Ishikawa (cell line): ENCODE data around the gene SIAH1.

Source experiments
- CEBPB ChIP-seq: IDR thresholded peaks from 2 replicates; pipeline ENCODE4 v1.6.1; 2012
- CREB1 ChIP-seq: IDR thresholded peaks from 2 replicates; pipeline ENCODE4 v1.6.1; 2012; ENCODE audit warnings: low read depth
- EGR1 ChIP-seq: IDR thresholded peaks from 2 replicates; pipeline ENCODE4 v1.6.1; 2012
- EP300 ChIP-seq: IDR thresholded peaks from 2 replicates; pipeline ENCODE4 v1.6.1; 2012; ENCODE audit warnings: borderline replicate concordance
- FOXM1 ChIP-seq: IDR thresholded peaks from 2 replicates; pipeline ENCODE4 v1.6.1; 2012; ENCODE audit warnings: low read depth, borderline replicate concordance
- NFIC ChIP-seq: IDR thresholded peaks from 2 replicates; pipeline ENCODE4 v1.6.1; 2012
- RAD21 ChIP-seq: IDR thresholded peaks from 2 replicates; pipeline ENCODE4 v1.6.1; 2012; ENCODE audit warnings: low read depth
- TAF1 ChIP-seq: IDR thresholded peaks from 2 replicates; pipeline ENCODE4 v1.6.1; 2012; ENCODE audit warnings: low read depth, mild to moderate bottlenecking
- TCF12 ChIP-seq: IDR thresholded peaks from 2 replicates; pipeline ENCODE4 v1.6.1; 2012; ENCODE audit warnings: low read depth
- TEAD4 ChIP-seq: IDR thresholded peaks from 2 replicates; pipeline ENCODE4 v1.6.1; 2012
- YY1 ChIP-seq: IDR thresholded peaks from 2 replicates; pipeline ENCODE4 v1.6.1; 2012; ENCODE audit warnings: low read depth
- ZBTB7A ChIP-seq: IDR thresholded peaks from 2 replicates; pipeline ENCODE4 v1.6.1; 2012; ENCODE audit warnings: low read depth
- TF ChIP-seq, protein P1 (sequence below): IDR thresholded peaks from 2 replicates; pipeline ENCODE4 v1.6.1; 2012
- TF ChIP-seq, protein P2 (sequence below): IDR thresholded peaks from 2 replicates; pipeline ENCODE4 v1.6.1; 2012; ENCODE audit warnings: low read depth, mild to moderate bottlenecking
- TF ChIP-seq, protein P3 (sequence below): IDR thresholded peaks from 2 replicates; pipeline ENCODE4 v1.6.1; 2012

Gene SIAH1

DNA sequence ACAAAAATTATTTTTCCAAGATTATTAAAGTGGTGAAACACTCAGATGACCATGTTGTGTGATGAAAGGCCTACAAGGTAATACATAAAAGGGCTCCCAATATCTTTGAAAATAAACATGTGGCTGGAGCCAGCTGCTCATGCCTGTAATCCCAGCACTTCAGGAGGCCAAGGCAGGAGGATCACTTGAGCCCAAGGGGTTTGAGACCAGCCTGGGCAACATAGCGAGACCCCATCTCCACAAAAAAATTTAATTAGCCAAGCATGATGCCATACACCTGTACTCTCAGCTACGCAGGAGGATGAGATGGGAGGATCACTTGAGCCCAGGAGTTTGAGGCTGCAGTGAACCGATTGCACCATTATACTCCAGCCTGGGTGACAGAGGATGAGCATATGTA is 26.8 kb downstream of the SIAH1 start:
- no peak for TF ChIP-seq EGR1
- no peak for TF ChIP-seq RAD21
- TF ChIP-seq NFIC: no peak
- TF ChIP-seq FOXM1: no peak
- TF ChIP-seq TEAD4: no peak
- TF ChIP-seq, protein P1, sequence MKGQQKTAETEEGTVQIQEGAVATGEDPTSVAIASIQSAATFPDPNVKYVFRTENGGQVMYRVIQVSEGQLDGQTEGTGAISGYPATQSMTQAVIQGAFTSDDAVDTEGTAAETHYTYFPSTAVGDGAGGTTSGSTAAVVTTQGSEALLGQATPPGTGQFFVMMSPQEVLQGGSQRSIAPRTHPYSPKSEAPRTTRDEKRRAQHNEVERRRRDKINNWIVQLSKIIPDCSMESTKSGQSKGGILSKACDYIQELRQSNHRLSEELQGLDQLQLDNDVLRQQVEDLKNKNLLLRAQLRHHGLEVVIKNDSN: no peak
- TF ChIP-seq, protein P2, sequence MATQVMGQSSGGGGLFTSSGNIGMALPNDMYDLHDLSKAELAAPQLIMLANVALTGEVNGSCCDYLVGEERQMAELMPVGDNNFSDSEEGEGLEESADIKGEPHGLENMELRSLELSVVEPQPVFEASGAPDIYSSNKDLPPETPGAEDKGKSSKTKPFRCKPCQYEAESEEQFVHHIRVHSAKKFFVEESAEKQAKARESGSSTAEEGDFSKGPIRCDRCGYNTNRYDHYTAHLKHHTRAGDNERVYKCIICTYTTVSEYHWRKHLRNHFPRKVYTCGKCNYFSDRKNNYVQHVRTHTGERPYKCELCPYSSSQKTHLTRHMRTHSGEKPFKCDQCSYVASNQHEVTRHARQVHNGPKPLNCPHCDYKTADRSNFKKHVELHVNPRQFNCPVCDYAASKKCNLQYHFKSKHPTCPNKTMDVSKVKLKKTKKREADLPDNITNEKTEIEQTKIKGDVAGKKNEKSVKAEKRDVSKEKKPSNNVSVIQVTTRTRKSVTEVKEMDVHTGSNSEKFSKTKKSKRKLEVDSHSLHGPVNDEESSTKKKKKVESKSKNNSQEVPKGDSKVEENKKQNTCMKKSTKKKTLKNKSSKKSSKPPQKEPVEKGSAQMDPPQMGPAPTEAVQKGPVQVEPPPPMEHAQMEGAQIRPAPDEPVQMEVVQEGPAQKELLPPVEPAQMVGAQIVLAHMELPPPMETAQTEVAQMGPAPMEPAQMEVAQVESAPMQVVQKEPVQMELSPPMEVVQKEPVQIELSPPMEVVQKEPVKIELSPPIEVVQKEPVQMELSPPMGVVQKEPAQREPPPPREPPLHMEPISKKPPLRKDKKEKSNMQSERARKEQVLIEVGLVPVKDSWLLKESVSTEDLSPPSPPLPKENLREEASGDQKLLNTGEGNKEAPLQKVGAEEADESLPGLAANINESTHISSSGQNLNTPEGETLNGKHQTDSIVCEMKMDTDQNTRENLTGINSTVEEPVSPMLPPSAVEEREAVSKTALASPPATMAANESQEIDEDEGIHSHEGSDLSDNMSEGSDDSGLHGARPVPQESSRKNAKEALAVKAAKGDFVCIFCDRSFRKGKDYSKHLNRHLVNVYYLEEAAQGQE: no peak
- TF ChIP-seq, protein P3, sequence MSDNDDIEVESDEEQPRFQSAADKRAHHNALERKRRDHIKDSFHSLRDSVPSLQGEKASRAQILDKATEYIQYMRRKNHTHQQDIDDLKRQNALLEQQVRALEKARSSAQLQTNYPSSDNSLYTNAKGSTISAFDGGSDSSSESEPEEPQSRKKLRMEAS: no peak
- TF ChIP-seq ZBTB7A: no peak
- no peak for TF ChIP-seq CEBPB
- no peak for TF ChIP-seq TAF1

DNA sequence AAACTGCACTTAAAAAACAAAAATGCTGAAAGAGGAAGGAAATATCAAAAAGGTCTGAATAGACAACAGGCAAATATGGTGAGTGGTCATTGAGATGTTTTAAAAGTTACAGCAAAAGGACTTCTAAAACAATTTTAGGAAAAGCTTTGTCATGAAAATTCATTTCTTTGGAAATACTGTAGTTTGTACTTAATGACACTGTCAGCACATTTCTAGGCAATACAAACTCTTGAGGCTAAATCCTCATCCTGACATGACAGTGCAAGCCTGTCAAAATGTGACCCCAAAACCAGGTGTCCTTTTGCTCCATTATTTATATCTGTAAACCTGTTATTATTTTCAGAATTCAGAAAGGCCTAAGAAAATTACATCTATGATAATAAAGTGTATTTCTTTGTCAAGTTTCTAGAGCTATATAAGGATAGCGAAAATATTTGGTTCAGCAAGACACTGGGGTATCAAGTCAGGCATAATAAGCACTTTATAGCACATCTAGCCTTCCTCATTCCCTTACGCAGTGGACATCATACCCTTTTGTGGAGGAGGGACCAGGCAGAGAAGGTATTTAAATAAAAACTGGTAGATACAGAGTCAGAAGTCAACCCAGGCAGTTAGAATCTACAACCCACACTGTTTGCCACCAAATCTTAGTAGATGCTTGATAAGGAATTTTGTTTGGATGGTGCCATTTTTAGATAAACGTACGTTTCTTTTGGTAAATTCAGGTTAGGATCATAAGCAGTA is 28.4 kb downstream of the SIAH1 start:
- TF ChIP-seq NFIC: no peak
- no peak for TF ChIP-seq TAF1
- no peak for TF ChIP-seq EGR1
- no peak for TF ChIP-seq FOXM1
- no peak for TF ChIP-seq RAD21
- no peak for TF ChIP-seq CREB1
- TF ChIP-seq, protein P2: no peak
- TF ChIP-seq ZBTB7A: no peak
- TF ChIP-seq, protein P3: no peak
- TF ChIP-seq TCF12: no peak
- TF ChIP-seq, protein P1: no peak

DNA sequence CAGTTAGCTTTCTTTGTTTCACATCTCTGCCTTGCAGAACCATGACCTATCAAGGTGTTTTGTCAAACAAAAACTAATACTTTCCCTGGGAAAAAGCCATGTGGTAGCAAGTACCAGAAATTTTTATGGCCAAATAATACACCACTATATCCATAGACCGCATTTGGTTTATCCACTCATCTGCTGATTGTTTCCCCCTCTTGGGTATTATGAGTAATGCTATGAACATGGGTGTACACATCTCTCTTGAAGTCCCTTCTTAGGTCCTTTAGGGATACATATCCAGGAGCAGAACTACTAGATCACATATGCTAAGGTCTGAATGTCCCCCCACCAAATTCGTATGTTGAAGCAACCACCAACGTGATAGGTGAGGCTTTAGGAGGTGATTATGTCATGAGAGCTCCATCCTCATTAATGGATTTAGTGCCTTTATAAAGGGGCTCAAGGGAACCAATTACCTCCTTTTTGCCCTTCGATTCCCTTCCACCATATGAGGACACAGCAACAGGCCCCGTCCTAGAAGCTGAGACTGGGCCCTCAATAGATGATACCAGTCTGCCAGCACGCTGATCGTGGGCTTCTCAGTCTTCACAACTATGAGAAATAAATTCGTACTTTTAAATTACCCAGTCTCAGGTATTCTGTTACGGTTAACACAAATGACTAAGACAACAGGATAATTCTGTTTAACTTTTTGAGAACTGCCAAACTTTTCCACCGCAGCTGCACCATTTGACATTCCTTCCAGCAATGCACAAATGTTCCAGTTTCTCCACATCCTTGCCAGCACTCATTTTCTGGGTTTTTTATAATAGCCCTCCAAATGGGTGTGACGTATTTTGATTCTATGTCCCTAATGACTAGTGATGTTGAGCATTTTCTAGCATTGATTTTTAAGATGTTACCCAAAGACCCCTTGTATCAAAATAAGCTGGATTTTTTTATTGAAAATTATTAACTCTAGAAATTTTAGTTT is 30.0 kb downstream of the SIAH1 start:
- TF ChIP-seq TEAD4 (no peak), ZBTB7A (no peak), TAF1 (no peak), CREB1 (no peak), EP300 (no peak), CEBPB (no peak), EGR1 (no peak), YY1 (no peak), TCF12 (no peak), FOXM1 (no peak)
- TF ChIP-seq, protein P1: no peak
- TF ChIP-seq, protein P2: no peak
- TF ChIP-seq, protein P3: no peak
